T1000 (cell line): Measurements from ENCODE around the gene YBX1.

ENCODE experiments used
- DNase-seq: peaks from one replicate; lab custom pipeline; 2025; ENCODE audit warnings: mixed read lengths; lab: John Stamatoyannopoulos, UW

The YBX1 gene

DNA sequence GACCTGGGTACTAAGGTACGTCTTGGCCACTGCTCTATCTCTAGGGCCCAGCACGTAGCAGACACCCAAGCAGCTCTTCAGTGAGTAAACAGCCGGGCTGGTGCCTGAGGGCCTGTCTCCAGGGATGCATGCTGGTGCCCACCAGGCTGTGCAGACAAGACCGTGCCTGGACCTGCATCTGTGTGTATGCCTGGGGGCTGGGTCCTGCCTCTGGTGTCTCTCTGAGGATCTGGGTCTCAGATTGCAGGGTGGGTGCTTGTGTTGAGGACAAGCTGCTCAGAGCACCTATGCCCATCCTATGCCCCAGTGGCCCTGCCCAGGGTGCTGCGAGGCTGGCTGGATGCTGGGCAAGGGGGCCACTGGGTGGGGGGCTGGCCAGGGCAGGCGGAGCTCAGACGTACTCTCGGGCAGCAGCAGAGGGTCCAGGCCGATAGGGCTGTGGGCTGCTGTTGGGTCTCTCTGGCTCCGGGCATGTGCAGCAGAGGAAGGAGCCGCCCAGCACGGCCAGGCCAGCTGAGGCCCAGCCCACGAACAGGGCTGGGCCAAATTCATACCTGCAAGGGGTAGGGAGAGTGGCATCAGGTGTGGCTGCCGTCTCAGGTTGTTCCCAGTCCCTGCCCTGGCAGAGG is 53.4 kb downstream of the YBX1 start:
- DNase-seq = no peak

DNA sequence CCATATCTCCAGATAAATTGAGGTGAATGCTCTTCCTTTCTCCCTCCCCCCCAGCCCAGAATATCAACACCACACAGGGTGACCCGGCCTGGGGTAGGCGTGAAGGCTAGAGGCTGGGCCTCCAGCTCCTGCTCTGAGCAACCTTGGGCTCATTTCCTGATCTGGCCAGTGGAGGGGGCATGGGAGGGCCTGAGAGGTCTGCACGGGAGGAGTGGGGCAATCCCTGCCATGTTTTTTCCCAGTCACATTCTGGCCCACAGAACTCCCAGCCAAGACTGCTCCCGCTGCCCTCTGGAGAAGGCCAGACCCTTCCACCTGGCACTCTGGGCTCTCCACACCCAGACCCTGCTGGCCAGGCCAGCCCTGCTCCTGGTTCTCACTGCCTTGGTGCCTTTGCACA is 53.9 kb downstream of the YBX1 start:
- no peak for DNase-seq

DNA sequence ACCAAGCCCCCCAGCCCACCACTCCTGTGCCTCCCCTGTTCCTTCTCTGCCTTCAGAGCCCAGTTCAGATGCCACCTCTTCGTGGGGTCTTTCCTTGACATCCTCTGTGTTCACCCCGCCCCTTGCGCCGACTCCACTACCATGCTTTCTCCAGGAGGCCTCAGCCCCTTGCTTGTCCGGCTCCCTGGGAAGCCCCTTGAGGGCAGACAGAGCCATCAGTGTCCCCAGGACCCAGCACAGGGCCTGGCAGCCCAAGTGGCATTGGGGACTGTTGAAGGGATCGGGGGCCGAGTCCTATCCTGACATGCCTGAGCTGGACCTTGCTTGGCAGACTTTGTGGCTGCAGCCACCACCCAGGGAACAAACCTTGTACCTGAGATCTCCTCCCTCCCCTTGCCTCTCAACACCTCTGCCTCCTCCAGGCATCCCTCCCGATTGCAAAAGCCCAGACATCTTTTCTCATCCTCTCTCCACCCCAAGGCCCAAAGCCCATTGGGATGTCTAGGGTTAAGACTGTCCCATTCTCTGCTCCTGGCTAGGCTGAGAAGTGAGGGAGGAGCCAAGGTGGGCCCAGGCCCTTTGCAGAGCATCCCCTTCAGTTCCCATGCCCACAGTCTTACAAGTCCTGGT is 54.5 kb downstream of the YBX1 start:
- DNase-seq = no peak

DNA sequence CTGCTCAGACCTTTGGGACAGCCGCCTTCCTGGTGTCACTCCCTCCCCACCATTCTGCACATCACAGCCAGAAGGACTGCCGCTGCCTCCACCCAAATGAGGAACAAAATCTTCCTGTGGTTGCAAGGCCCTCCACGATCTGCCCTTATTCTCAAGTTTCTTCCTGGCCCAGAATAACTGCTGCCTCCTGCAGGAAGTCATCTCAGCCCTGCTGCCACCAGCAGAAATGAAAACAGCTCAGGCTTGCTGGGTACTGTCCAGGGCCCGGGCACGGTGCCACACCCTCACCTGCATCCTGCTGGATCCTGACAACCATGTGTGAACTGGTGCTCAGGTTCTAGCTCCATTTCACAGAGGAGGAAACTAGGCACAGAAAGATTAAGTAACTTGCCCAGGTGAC is 55.0 kb downstream of the YBX1 start:
- no peak for DNase-seq

DNA sequence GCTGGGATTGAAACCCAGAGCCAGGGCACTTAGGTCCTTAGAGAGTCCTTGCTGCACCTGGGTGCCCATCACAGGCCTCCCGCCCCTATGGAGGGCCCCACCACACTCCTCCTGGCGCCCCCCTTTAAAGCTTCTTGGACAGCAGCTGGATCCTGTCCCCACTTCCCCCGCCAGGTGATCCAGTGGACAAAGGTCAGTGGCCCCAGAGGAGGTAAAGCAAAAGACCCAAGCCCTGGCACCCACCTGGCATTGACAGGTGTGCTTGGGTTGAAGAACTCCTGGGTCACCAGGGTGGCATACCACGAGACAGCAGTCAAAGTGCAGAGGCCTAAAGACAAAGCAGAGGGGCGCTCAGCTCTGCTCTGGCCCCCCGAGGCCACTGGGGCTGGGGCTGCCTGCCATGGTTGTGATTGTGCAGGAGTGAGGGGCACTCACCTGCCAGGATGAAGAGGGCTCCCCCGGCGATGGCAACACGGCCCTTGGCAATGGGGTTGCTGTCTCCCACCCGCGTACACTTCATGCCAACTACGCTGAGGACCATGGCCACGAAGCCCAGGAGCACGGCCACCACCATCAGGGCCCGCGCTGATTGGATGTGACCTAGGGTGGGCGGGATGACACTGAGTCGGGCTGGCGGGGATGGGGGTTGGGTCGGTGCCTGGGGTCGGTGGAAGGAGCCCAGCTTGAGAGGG is 55.9 kb downstream of the YBX1 start:
- no peak for DNase-seq

DNA sequence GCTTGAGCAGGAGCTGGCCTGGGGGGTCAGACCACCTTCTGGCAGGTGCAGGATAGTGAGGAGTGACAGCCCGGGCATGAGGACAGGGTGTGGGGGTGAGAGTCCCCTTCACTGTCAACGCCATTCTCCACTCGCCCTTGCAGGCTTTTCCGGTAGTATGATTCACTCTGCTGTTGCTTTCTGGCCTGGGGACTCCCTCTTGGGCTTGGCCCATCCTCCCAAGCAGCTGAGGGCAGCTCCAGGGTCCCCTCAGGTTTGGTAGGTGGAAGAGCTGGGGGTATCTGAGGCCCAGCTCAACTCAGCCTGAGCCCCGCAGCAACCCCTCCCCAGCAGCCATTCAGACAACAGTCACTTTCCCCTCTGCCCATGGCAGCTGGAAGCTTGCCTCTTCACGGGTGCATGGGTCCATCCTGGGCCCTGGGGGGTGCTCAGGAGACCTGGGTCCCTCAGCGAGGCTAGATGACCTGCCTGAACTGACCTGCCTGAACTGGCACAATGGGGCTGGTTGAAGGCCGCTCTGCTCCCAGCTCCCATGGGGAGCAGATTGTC is 56.5 kb downstream of the YBX1 start:
- no peak for DNase-seq

DNA sequence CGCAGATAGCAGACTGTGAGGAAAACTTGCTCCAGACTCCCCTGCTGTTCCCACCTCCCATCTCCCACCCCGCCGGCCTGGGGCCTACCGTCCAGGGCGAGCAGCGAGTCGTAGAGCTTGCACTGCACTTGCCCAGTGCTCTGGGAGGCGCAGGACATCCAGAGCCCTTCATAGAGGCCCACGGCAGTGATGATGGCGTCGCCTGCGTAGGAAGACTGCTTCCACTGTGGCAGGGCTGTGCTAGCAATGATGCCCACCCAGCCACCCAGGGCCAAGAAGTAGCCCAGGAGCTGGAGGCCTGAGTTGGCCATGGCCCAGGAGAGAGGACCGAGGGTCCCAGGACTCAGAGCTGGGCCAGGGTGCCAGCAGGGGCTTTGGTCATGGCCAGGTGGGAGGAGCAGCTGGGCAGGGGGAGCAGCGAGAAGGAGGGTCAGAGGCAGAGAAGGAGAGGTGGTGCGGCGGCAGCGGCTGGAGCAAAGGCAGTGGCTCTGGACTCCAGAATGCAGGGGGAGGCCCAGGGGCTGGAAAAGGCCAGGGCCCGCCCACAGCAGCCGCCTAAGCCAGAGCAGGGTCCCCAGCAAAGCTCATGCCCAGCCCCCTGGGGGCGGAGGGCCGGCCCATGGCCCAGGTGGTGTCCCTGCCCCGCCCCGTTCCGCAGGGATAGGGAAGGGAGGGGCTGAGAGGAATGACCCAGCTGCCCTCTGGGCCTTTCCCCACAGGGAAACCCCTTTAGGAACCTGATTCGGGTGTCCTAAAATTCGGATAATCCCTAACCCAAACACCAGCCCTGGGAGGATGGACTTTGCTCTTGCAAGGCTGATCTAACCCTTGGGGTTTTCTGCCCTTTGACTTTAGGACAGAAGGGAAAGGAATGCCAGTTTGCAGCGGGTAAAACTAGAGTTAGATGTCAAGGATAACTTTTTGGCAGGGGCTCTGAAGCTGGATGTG is 57.8 kb downstream of the YBX1 start, which contains the start of gene CLDN19:
Gene CLDN19, minus strand, starts transcription at position 484 of the 948 bp plus-strand sequence. Its CDS starts 173 bp downstream, at position 311.
- DNase-seq = no peak

DNA sequence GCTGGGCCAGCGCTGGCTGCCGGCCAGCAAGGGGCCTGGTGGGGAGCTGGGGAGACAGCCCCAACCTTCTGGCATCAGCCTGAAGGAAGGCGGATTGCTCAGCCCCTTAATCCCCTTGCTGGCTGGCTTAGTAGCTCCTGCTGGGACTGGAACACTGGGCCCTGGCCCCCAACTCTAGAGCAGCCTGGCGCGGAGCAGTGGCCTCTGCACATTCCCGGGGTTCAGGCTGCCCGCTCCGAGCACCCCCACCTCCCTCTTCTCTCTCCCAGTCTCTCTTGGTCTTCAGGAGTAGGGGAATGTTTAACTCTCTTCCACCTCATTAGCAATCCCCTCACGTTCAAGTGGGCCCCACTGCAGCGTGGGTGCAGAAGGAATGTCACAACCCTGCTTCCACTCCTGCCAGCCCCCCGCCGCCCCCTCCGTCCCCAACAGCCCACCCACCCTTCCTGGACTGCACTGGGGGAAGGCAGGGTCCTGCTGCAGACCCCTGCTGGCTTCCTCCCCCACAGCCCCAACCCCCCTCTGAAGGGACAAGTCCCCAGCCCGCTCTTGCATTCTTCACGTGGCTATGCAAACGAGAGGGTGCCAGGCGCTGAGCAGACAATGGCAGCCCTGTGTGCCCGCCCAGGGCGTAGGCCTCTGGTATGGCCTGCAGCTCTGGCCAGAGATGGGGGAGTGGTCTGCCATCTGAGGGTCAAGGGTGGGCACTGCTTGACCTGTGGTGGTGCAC is 58.8 kb downstream of the YBX1 start:
- no peak for DNase-seq

DNA sequence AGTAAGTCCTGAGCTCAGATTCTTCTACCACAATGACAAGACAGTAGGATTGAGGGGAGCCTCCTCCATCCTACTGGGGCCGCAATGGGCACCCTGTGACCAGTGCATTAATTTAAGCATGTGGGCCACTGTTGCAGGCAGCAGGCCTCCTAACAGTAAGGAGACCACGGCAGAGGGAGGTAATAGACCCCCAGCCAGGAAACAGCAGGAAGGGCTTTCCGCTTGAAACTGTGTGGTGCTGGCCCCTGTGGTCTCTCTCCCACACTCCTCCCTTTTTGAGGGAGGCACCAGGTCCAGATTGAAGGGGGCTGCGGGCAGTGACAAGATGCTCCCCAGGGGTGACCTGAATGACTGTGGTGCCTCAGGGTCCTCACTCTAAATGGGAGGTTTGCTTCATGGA is 59.5 kb downstream of the YBX1 start:
- DNase-seq = no peak

DNA sequence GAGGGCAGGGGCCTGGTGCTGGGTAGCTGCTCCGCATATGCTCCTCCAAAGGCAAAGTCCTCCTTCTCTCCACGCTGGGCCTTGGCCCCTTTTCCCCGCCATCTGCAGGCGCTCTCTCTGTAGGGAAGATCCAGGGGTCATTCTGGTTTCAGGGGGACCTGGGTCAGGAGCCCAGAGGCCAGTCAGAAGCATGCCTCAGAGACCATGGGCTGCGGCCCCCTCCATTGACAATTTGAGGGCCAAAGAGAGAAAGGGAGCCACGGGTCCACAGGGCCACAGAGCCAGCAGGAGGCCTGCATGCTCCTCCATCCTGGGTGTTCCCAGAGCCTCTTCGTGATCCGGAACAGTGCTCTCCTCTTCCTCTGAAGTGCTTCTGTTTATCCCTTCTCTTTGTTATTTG is 59.9 kb downstream of the YBX1 start:
- DNase-seq = no peak

DNA sequence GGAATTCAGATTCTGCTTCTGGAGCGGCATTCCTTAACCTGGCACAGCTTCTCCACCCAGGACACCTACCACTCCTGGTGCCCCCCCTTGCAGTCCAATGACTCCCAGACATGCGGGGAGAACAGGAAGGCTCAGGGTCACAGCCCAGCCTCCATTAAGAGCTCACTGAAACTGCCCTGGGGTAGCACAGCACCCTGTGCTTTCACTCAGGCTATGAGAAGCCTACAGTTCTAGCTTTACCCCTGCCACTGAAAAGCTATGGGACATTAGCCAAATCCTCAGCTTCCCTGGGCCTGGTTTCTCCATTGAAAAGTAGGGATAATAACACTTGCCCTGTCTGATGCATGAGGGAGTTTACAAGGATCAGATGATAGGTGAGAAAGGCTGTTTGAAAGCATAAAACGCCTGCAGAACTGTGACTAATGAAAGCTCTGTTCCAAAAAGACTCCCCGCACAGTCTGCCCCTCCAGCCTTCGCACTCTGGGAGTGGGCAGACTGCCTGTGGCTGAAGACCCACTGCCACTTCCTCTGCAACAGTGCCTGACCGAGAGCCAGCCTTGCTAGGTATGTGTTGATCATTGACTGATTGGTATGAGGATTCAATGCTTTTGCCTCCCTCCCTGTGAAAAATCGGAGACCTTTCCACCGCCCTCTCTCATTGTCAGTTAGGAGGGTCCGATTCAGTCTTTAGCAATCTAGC is 60.5 kb downstream of the YBX1 start:
- no peak for DNase-seq

DNA sequence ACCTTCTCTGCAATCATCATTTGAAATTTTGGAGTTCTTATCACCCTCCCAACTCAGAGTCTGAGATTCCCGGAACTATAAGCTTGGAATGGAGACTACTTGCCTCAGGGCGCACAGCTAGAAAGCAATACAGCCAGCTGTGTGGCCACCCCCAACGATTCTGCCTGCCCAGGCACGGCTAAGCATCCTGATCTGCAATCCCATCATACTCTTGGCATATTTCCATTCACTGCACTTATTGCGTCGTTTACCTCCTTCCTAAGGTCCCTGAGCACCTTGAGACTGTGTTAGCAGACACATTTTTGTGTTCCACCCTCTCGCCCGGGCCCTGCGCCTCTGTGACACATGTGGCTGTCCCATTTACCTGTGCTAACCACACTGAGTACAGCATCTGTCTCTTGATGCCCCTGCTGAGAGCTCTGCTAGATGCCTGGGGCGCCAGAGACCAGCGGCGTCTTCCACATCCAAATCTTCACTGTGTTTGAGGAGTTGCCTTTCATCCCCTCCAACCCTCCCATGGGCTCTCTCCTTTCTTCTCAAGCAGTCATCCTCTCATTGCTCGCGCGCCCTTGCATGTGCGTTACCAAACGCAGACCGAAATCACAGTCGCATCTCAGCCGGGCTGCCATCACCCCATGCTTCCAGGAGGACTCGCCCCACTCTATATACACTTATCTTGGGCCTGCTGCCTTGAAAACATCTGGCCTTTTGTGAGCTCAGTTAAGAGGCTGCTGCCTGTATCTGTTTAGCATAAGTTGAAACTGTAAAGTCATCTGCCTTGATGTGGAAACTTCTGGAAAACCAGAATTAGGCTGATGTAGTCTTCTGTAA is 61.3 kb downstream of the YBX1 start:
- no peak for DNase-seq

DNA sequence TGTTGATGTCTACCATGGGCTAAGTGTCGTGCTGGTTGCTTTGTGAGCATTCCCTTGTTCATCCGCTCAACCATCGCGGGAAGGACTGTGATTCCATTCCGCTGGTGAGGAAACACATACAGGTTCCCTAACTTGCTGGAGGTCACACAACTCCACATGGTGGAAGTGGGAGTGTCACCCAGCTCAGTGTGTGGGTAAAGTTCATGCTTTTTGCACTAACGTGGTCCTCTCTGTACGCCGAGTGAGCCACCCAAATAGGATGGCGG is 61.9 kb downstream of the YBX1 start:
- no peak for DNase-seq

DNA sequence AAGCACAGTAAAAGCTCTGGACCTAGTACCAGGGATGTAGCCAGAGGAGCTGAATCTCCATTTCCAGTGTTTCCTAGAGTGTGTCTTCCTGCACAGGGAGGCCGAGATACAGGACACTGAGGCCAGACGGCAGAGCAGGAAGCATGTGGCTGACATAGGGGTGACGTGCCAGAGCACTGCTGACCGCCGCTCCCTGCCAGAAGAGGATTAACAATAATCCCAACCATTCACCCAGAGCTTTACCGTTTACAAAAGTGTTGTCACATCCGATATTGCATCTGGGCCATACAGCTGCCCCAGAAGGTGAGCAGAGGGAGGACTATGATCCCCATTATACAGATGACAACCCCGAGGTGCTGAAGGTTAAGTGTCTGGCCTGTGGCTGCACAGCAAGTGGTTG is 63.6 kb downstream of the YBX1 start:
- no peak for DNase-seq

DNA sequence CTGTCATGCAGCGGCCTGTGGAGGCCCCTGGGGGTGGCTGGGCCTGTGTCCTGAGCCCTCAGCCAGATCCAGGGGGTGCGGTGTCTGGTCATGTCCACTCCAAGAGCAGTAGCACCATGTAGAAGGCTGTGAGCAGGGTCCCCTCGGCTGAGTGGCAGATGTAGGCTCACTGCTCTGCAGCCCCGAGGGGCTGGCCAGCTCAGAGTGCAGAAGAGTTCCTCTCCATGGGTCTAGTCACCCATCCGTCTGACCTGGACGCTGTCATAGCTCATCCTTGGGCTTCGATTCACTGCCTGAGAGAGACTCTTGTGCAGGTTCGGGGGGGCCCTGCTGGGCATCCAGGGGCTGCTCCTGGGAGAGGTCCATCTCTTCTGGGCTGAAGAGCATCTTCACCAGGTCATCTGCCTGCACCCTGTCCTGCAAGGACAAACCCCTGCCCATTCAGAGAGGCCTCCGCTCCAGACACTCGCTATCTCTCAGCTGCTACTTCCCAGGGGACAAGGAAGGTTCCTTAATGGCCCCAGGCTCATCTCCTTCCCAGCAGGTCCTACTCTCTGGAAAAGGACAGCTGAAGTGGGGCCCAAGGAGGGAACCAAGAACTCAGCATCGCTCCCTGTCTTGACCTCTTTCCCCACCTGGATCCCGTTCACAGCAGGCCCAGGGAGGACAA is 64.4 kb downstream of the YBX1 start:
- no peak for DNase-seq

DNA sequence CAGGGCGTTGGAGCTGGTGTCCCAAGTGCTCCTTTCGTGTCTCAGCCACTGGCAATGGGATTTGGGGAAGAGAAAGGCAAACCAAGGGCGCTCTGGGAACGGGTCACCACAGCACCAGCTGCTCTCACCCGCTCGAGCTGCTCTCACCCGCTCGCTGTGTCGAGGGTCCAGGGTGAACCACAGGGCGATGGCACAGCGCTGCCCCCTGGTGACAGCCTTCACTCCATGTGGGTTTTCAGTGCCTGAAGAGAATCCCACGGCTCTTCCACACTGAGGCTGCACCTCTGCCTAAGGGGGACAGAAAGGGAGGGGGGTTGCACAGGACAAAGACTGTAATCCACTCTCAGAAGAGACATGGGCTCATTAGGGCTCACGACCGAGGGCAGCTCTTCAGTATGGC is 64.9 kb downstream of the YBX1 start:
- no peak for DNase-seq

DNA sequence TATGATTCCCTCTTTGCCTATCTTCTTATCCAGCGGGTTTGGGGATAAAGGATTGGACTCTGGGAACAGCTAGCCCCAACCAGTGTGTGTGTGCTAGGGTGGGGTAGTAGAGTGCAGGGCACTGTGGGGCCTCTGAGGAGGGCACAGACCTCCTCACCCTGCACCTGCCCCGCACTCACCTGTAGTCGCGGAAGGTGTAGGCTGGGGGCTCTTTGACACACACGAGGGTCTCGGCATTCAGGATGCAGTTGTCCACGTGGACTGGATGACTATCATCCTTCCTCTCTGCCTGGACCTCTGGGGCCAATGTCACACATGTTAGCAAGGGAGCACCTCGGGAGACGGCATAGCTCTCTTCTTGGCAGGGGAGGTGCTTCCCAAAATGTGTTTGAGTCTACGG is 65.8 kb downstream of the YBX1 start:
- DNase-seq = no peak

DNA sequence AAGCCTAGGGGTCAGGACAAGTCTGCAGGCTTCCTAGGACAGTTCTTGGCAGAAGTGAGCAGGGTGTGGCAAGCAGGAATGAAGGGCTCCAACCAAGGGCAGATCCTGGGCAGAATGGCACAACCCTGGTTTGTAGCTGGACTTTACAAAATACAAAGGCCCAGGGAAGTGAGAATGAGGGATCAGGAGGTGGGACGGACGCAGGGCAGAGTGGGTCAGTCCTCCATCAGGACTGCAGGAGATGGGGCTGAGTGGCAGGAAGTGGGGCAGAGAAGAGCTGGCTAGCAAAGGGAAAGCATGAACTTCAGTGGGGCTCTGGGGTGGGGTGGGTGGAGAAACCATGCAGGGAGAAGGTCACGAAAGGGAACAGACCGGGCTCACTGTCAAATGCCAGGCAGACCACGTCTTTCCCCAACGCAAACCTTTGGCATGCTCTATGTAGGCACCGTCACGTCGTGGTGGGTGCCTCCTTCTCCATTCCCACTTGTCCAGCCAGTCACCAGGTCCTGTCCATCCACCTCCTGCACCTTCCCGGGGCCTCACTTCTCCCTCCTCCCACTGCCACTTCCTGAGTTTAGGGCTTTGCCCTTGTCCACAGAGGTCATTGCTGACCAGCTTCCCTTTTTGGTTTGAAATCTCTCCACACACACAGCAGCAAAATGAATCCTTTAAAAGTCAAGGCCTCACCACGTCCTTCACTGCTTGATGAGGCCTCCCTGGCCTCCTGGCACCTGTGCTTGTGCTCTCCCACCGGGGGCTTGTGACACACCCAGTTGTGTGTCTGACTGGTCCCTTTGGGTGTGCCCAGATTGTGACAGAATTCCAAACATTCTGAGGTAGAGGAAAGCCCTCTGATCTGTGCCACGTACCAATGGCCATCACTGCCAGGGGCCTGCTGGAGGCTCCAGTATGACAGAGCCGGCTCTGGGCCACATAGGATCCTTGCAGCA is 66.5 kb downstream of the YBX1 start:
- no peak for DNase-seq
